Uterus (tissue), 4 donors: ENCODE results near the gene MYH13. TPM values are rescaled to one million over a fixed set of nuclear protein-coding genes. Genes with fewer than 3 reads are reported as not detected.

ENCODE experiments used
- DNase-seq, 2 donors: peaks; one replicate each; pipeline ENCODE4 v3.0.0-alpha.2; 2019 to 2020
- H3K27ac ChIP-seq, 2 donors: fragments of 200-600 bp; sonication (generic); 1 replicate in 1 of 2; 2 replicates in 1 of 2; pipeline ENCODE4 v1.5.1; 2016 to 2018
- H3K27me3 ChIP-seq, 2 donors: fragments of 200-600 bp; sonication (generic); one replicate each; pipeline ENCODE4 v1.5.1; 2018 to 2019; ENCODE audit warnings: control low read depth in 1 of 2
- H3K36me3 ChIP-seq, 2 donors: fragments of 200-600 bp; sonication (generic); one replicate each; pipeline ENCODE4 v1.5.1; 2019; ENCODE audit warnings: control low read depth in 1 of 2
- H3K4me1 ChIP-seq, 2 donors: fragments of 200-600 bp; sonication (generic); one replicate each; pipeline ENCODE4 v1.5.1; 2018 to 2019; ENCODE audit warnings: control low read depth in 1 of 2
- H3K4me3 ChIP-seq, 2 donors: fragments of 200-600 bp; sonication (generic); 1 replicate in 1 of 2; 2 replicates in 1 of 2; pipeline ENCODE4 v1.5.1; 2018 to 2019; ENCODE audit warnings: mild to moderate bottlenecking in 1 of 2
- H3K9me3 ChIP-seq, 2 donors: fragments of 200-600 bp; sonication (generic); one replicate each; pipeline ENCODE4 v1.5.1; 2019; ENCODE audit warnings: control low read depth in 1 of 2
- CTCF ChIP-seq, 4 experiments: fragments of 200-600 bp in 2 of 4; fragments of 450-650 bp in 2 of 4; sonication (generic) in 2 of 4; IDR thresholded peaks; one replicate each; pipeline ENCODE4 v1.5.1; 2016 to 2019; ENCODE audit warnings: antibody characterized with exemption in 4 of 4, mild to moderate bottlenecking in 2 of 4, moderate library complexity in 1 of 4
- POLR2A ChIP-seq, 2 donors: fragments of 450-650 bp; IDR thresholded peaks; one replicate each; pipeline ENCODE4 v1.6.1; 2016; ENCODE audit warnings: antibody characterized with exemption in 2 of 2, mild to moderate bottlenecking in 1 of 2, moderate library complexity in 1 of 2
- intact Hi-C: fragments of 100-400 bp; cut with DNase I; formaldehyde crosslinking; loops from one replicate; pipeline ENCODE4 v1.15.1; 2023; ENCODE audit warnings: low total_unique reads
- total RNA-seq, 4 donors: library from RNA; depleted of rRNA in 3 of 4; stranded (reverse); fragments of >200 nt in 3 of 4; gene quantifications; one replicate each; pipeline versions ENCODE4 v1.1.0 to v1.2.4, GENCODE V29; 2014 to 2023
- donor health status: DM: yes; HTN: yes; CAD: no.

MYH13 gene
- total RNA-seq, 4 donors from 2014 or later, result not detected

DNA sequence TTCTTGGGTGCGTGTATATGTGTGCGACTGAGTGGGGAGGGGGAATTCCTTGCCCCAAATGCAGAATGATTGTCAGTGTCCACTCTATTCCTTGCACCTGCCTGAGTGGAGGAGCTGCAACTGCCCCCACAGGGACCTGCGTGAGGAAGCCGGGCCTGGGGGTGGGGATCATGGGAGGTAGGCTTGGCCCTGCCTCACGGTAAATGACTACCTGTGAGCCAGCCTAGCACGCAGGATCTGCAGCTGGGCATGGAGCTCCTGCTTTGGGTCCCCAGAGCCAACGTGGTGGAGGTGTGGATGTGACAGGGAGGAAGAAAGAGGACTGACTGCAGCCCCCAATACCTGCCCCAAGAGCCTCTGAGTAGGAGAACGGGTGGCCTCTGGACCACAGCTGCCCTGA lies 97.4 kb downstream of the MYH13 start:
- Histone ChIP-seq H3K4me3 (no peak overlapping the region), H3K27ac (no peak overlapping the region)
- TF ChIP-seq CTCF (IDR thresholded peaks at IDR 0.05), result no peak
- no peak for TF ChIP-seq POLR2A (IDR thresholded peaks at IDR 0.05)

GRCh38 chr17:10271106-10271562 lies 101.7 kb downstream of the MYH13 start:
- H3K27ac ChIP-seq, result no peak overlapping the region
- TF ChIP-seq POLR2A (IDR thresholded peaks at IDR 0.05) (no peak), CTCF (IDR thresholded peaks at IDR 0.05) (no peak)
- intact Hi-C loops, result no loop called here

More for the DNA sequence above, 97.4 kb downstream of the MYH13 start:
- Histone ChIP-seq H3K27me3 (no peaks in the 10 kb centered on the region), H3K9me3 (no peaks in the 10 kb centered on the region), H3K4me1 (no peaks in the 10 kb centered on the region), H3K36me3 (no peaks in the 10 kb centered on the region)
- no peak for DNase-seq
- intact Hi-C loops, result no loop called here

DNA sequence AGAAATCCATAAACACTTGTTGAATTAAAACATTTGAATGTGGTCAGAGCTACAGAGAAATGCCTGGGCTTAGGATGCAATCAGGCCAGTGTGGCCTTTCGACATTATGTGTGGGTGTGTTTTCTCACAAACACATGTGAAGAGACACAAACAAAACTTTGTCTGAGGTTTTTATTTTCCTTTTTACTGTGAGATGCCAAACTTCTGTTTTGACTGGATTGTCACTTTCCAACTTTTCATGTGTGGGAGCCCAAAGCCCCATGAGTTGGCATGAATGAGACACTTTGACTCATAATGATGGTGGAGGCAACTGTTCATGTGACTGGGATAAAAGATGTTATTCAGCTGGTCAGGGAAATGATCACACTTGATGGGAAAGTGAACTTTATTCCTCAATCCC lies 102.5 kb downstream of the MYH13 start:
- no peaks in the 10 kb centered on the region for H3K9me3 ChIP-seq
- H3K27me3 ChIP-seq, result no peaks in the 10 kb centered on the region
- no peaks in the 10 kb centered on the region for H3K36me3 ChIP-seq
- H3K4me1 ChIP-seq, result no peaks in the 10 kb centered on the region
- no peak for DNase-seq
- TF ChIP-seq POLR2A (IDR thresholded peaks at IDR 0.05) (no peak), CTCF (IDR thresholded peaks at IDR 0.05) (no peak)
- H3K4me3 ChIP-seq, result no peak overlapping the region
- no peak overlapping the region for H3K27ac ChIP-seq
- intact Hi-C loops, result no loop called here

More at GRCh38 chr17:10271106-10271562, 101.7 kb downstream of the MYH13 start:
- Histone ChIP-seq H3K4me1 (no peaks in the 10 kb centered on the region), H3K36me3 (no peaks in the 10 kb centered on the region), H3K9me3 (no peaks in the 10 kb centered on the region), H3K4me3 (no peak overlapping the region), H3K27me3 (no peaks in the 10 kb centered on the region)
- no peak for DNase-seq

DNA sequence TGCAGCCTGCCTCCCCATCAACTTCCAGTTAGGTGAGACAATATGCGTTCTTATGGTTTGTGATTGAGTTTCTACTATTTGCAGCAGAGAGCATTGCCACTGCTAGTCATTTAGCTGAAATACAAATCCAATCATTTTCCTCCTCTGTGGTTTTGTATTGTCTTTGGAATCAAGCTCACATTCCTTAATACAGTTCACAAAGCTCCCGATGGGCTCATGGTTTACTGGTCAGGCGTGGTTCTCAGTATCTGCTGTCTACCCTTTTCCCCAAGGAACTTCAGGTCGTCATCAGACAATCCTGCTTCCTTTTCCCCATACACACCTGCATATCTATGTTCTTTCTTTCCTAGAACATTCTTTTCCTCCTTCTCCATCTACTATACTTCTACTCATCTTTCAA lies 104.8 kb downstream of the MYH13 start:
- H3K27ac ChIP-seq, result no peak overlapping the region
- no peaks in the 10 kb centered on the region for H3K4me1 ChIP-seq
- no peaks in the 10 kb centered on the region for H3K9me3 ChIP-seq
- no peaks in the 10 kb centered on the region for H3K27me3 ChIP-seq
- H3K4me3 ChIP-seq, result no peak overlapping the region
- TF ChIP-seq CTCF (IDR thresholded peaks at IDR 0.05) (no peak), POLR2A (IDR thresholded peaks at IDR 0.05) (no peak)
- no peak for DNase-seq
- no peaks in the 10 kb centered on the region for H3K36me3 ChIP-seq
- intact Hi-C loops, result no loop called here

DNA sequence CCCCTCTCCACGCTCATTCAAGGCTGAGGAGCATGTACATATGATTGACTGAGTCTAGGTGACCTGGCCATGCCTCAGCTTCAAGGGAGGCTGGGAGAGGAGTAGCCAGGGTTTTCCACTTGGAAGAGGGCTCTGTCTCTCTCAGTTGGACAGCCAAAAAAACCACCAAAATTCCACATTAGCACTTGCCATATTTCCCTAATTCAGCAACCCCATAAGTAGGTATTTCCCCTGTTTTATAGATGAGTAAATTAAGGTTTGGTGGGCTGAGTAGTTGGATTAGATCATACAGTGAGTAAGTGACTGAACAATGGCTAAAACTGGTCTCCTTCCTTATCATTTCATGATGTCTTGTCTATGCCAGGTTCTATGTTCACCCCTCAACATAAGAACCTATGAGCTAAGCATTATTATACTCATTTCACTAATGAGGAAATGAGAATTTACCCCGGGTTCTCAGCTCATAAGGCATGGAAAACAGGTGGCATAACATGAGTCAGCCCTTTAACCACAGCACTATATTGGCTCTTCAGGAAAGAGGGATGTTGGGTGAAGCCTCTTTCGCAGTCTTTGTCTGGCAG lies 106.4 kb downstream of the MYH13 start:
- H3K36me3 ChIP-seq, result no peaks in the 10 kb centered on the region
- peak overlapping the region; percentile 42 to 67 for H3K27ac ChIP-seq
- TF ChIP-seq POLR2A (IDR thresholded peaks at IDR 0.05) (no peak), CTCF (IDR thresholded peaks at IDR 0.05) (no peak)
- no peak overlapping the region for H3K4me3 ChIP-seq
- no peak for DNase-seq
- H3K4me1 ChIP-seq, result no peaks in the 10 kb centered on the region
- intact Hi-C loops, result no loop called here
- no peaks in the 10 kb centered on the region for H3K9me3 ChIP-seq
- no peaks in the 10 kb centered on the region for H3K27me3 ChIP-seq
